Measurements from ENCODE around the gene SLC22A5. TPM values are rescaled to one million over a fixed set of nuclear protein-coding genes. Genes with fewer than 3 reads are reported as not detected.

SLC22A5 gene
- total and polyA plus RNA-seq, 9 of the 15 experiments (the other 6 are each of a cell fraction or from before 2014, with no cell fraction given): 3.0 to 16.6 (median 8.3) TPM

DNA sequence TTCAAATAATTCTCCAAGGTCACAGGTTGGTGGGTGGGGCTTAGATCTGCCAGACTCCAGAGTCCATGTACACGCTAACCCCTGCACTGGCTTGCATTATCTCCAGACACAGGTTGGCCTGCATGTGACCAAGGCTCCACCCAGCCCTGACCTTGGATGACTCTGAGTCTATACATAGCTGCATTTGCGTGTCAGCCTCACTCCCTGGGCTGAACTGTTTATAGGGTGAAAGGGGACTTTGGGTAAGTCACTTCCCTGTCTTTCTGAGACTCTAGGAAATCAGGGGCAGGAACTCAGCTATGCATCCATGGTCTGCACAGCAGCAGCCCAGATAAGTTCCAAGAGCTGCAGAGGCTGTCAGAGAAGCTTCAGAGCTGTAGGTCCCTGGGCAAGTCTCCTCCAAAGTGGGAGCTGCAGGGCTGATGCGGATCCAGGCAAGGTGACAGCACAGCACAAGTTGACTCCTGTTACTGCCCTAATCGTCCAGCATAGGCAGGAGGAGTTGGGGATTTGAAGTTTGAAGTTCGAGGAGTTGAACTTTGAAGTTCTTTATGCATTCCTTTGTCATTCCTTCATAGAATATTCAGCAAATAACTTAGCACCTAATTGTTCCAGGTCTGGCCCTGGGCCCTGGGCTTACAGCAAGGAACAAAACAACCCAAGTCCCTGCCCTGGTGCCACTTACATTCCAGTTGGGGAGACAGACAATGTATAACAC lies 53.4 kb downstream of the SLC22A5 start (continued):
- TF ChIP-seq, protein P1, sequence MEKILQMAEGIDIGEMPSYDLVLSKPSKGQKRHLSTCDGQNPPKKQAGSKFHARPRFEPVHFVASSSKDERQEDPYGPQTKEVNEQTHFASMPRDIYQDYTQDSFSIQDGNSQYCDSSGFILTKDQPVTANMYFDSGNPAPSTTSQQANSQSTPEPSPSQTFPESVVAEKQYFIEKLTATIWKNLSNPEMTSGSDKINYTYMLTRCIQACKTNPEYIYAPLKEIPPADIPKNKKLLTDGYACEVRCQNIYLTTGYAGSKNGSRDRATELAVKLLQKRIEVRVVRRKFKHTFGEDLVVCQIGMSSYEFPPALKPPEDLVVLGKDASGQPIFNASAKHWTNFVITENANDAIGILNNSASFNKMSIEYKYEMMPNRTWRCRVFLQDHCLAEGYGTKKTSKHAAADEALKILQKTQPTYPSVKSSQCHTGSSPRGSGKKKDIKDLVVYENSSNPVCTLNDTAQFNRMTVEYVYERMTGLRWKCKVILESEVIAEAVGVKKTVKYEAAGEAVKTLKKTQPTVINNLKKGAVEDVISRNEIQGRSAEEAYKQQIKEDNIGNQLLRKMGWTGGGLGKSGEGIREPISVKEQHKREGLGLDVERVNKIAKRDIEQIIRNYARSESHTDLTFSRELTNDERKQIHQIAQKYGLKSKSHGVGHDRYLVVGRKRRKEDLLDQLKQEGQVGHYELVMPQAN (IDR thresholded peaks at IDR 0.05; ENCODE audit: borderline replicate concordance): no peak
- no peak for TF ChIP-seq TSC22D4 (tag; IDR thresholded peaks at IDR 0.05)
- TF ChIP-seq JUN (IDR thresholded peaks at IDR 0.05; ENCODE audit: borderline replicate concordance, low read depth, low read length): peak; percentile 89
- TF ChIP-seq JUN (CRISPR knock-in tag; IDR thresholded peaks at IDR 0.05; ENCODE audit: borderline replicate concordance): peak; percentile 62; the same call in 1 of the 2 replicates
- no peak for TF ChIP-seq FIP1L1 (IDR thresholded peaks at IDR 0.05; ENCODE audit: low read depth, low read length, poor library complexity, severe bottlenecking)
- TF ChIP-seq, protein P2, sequence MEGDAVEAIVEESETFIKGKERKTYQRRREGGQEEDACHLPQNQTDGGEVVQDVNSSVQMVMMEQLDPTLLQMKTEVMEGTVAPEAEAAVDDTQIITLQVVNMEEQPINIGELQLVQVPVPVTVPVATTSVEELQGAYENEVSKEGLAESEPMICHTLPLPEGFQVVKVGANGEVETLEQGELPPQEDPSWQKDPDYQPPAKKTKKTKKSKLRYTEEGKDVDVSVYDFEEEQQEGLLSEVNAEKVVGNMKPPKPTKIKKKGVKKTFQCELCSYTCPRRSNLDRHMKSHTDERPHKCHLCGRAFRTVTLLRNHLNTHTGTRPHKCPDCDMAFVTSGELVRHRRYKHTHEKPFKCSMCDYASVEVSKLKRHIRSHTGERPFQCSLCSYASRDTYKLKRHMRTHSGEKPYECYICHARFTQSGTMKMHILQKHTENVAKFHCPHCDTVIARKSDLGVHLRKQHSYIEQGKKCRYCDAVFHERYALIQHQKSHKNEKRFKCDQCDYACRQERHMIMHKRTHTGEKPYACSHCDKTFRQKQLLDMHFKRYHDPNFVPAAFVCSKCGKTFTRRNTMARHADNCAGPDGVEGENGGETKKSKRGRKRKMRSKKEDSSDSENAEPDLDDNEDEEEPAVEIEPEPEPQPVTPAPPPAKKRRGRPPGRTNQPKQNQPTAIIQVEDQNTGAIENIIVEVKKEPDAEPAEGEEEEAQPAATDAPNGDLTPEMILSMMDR (IDR thresholded peaks at IDR 0.05 in 2 of 3, conservative IDR thresholded peaks at IDR 0.05 in 1 of 3; ENCODE audit: insufficient read depth in 2 of 3, low read depth in 1 of 3, low read length in 3 of 3): 0 out of 6 replicates have a peak, but pooled peaks of 1 of the 3 experiments have one; percentile 10
- TF ChIP-seq RBM34 (IDR thresholded peaks at IDR 0.05; ENCODE audit: borderline replicate concordance, insufficient read depth, low read length): no peak
- TF ChIP-seq, protein P3, sequence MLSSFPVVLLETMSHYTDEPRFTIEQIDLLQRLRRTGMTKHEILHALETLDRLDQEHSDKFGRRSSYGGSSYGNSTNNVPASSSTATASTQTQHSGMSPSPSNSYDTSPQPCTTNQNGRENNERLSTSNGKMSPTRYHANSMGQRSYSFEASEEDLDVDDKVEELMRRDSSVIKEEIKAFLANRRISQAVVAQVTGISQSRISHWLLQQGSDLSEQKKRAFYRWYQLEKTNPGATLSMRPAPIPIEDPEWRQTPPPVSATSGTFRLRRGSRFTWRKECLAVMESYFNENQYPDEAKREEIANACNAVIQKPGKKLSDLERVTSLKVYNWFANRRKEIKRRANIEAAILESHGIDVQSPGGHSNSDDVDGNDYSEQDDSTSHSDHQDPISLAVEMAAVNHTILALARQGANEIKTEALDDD (IDR thresholded peaks at IDR 0.05): peak; percentile 75
- TF ChIP-seq POLR2AphosphoS5 (IDR thresholded peaks at IDR 0.05; ENCODE audit: control insufficient read depth, insufficient read depth, low read depth, low read length): peak; percentile 95
- TF ChIP-seq RAD51 (IDR thresholded peaks at IDR 0.05; ENCODE audit: borderline replicate concordance, low read depth): peak; percentile 93
- TF ChIP-seq SOX6 (IDR thresholded peaks at IDR 0.05): peak; percentile 92
- TF ChIP-seq PHTF2 (CRISPR knock-in tag; IDR thresholded peaks at IDR 0.05): no peak
- no peak for TF ChIP-seq NFATC3 (IDR thresholded peaks at IDR 0.05)
- TF ChIP-seq ZZZ3 (IDR thresholded peaks at IDR 0.05): no peak
- TF ChIP-seq HDAC3 (IDR thresholded peaks at IDR 0.05; ENCODE audit: borderline replicate concordance, partially characterized antibody): peak; percentile 100
- TF ChIP-seq, protein P4, sequence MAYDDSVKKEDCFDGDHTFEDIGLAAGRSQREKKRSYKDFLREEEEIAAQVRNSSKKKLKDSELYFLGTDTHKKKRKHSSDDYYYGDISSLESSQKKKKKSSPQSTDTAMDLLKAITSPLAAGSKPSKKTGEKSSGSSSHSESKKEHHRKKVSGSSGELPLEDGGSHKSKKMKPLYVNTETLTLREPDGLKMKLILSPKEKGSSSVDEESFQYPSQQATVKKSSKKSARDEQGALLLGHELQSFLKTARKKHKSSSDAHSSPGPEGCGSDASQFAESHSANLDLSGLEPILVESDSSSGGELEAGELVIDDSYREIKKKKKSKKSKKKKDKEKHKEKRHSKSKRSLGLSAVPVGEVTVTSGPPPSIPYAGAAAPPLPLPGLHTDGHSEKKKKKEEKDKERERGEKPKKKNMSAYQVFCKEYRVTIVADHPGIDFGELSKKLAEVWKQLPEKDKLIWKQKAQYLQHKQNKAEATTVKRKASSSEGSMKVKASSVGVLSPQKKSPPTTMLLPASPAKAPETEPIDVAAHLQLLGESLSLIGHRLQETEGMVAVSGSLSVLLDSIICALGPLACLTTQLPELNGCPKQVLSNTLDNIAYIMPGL (CRISPR knock-in tag; IDR thresholded peaks at IDR 0.05): no peak
- TF ChIP-seq POLR2A (conservative IDR thresholded peaks at IDR 0.05): no peak
- TF ChIP-seq, protein P5, sequence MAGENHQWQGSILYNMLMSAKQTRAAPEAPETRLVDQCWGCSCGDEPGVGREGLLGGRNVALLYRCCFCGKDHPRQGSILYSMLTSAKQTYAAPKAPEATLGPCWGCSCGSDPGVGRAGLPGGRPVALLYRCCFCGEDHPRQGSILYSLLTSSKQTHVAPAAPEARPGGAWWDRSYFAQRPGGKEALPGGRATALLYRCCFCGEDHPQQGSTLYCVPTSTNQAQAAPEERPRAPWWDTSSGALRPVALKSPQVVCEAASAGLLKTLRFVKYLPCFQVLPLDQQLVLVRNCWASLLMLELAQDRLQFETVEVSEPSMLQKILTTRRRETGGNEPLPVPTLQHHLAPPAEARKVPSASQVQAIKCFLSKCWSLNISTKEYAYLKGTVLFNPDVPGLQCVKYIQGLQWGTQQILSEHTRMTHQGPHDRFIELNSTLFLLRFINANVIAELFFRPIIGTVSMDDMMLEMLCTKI (IDR thresholded peaks at IDR 0.05; ENCODE audit: partially characterized antibody): no peak
- peak; percentile 100 for TF ChIP-seq SMAD4 (CRISPR knock-in tag; conservative IDR thresholded peaks at IDR 0.05)
